NB4 (cell line): ENCODE results near the gene CROT.
A peak's percentile ranks its signal among the peaks of the same experiment; 100 is the strongest.

Experiments used
- DNase-seq: peaks from one replicate; pipeline ENCODE4 v3.0.0; 2010; ENCODE audit warnings: low read depth
- H3K4me3 ChIP-seq: one replicate; pipeline ENCODE4 v1.5.1; 2011; ENCODE audit warnings: mild to moderate bottlenecking, low read depth, low read length, moderate library complexity
- MYC ChIP-seq: IDR thresholded peaks from 2 replicates; pipeline ENCODE4 v1.6.1; 2011; ENCODE audit warnings: low read depth, low read length
- POLR2A ChIP-seq: IDR thresholded peaks from 2 replicates; pipeline ENCODE4 v1.6.1; 2011; ENCODE audit warnings: mild to moderate bottlenecking; ENCODE audit not compliant: insufficient read length; ENCODE audit errors: extremely low read depth
- TF ChIP-seq, protein P1 (sequence below): IDR thresholded peaks from 2 replicates; pipeline ENCODE4 v1.6.1; 2011; ENCODE audit warnings: low read depth, low read length
- TF ChIP-seq, protein P2 (sequence below): IDR thresholded peaks from one replicate; pipeline ENCODE4 v1.5.1; 2012; ENCODE audit warnings: low read depth, low read length

CROT gene

DNA sequence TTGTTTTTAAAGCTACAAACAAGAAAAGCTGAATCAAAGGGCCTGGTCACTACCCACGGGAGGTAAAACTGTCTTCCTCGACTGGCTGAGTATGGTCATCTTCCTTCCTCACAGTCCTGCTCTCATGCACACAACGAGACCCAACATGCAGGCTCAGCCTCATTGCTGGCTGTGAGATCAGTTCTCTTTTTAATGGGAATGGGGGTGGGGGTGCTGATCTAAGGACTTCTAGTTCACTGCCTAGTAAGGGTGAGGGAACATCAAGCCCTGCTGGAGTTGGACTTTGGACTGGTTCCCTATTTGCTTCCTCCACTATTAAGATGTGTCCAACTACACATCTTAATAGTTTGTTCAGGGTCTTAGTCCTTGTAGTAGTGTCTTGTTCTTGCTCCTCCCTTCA is 81.8 kb downstream of the CROT start:
- no peak overlapping the region for H3K4me3 ChIP-seq
- TF ChIP-seq, protein P1, sequence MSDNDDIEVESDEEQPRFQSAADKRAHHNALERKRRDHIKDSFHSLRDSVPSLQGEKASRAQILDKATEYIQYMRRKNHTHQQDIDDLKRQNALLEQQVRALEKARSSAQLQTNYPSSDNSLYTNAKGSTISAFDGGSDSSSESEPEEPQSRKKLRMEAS, result no peak
- TF ChIP-seq, protein P2, sequence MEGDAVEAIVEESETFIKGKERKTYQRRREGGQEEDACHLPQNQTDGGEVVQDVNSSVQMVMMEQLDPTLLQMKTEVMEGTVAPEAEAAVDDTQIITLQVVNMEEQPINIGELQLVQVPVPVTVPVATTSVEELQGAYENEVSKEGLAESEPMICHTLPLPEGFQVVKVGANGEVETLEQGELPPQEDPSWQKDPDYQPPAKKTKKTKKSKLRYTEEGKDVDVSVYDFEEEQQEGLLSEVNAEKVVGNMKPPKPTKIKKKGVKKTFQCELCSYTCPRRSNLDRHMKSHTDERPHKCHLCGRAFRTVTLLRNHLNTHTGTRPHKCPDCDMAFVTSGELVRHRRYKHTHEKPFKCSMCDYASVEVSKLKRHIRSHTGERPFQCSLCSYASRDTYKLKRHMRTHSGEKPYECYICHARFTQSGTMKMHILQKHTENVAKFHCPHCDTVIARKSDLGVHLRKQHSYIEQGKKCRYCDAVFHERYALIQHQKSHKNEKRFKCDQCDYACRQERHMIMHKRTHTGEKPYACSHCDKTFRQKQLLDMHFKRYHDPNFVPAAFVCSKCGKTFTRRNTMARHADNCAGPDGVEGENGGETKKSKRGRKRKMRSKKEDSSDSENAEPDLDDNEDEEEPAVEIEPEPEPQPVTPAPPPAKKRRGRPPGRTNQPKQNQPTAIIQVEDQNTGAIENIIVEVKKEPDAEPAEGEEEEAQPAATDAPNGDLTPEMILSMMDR, result no peak
- no peak for TF ChIP-seq MYC
- TF ChIP-seq POLR2A, result no peak
- no peak for DNase-seq

DNA sequence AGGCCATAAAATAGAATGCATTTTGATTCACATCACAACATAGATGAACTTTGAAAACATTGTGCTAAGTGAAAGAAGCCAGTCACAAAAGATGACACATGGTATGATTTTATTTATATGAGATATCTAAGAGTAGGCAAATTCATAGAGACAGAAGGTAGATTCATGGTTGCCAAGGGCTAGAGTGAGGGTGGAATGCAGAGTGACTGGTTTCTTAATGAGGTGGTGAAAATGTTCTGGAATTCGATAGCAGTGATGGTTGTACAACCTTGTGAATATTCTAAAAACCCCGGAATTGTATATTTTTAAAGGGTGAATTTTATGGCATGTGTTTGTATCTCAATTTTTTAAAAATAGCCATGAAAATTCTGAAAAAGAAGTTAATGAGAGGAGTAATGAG is 87.1 kb downstream of the CROT start:
- no peak overlapping the region for H3K4me3 ChIP-seq
- no peak for TF ChIP-seq MYC
- DNase-seq, result no peak

DNA sequence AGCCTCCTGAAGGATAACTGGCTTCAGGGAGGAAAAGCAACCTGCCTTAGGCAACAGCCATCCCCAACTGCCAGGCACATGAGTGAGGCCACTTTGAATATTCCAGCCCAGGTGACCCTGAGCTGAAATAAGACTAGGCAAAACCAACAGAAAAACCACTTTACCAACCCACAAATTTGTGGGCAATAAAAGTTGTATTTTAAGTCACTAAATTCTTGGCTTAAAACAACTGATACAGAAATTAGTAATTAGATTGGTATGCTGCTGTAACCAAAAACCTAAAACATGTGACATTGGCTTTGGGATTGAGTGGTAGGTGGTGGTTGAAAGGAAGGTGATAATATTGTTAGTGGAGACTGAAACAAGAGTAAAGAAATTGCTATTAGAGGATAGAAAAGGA is 90.1 kb downstream of the CROT start:
- DNase-seq, result no peak
- TF ChIP-seq, protein P1, result no peak
- TF ChIP-seq MYC (no peak), POLR2A (no peak)
- TF ChIP-seq, protein P2, result no peak
- no peak overlapping the region for H3K4me3 ChIP-seq

DNA sequence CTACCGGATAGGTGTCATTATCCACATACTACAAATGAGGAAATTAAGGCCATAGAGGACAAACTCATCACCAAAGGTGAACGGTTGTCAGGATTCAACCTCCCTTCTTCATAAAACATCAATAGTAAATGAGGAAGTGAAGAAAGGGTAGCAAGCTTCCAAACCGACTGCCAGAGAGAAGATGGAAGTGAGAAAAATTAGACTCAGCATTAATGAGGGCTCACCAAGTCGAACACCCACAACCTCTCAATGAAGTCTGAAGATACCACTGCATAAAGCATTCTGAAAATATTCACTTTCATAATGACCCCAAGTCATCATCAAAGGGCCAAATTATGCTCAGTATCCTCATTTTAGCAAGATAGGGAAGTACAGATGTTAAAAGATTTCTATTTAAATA is 100.4 kb downstream of the CROT start:
- peak; percentile 9 for DNase-seq
- TF ChIP-seq POLR2A, result no peak
- TF ChIP-seq, protein P2, result no peak
- TF ChIP-seq MYC, result no peak
- TF ChIP-seq, protein P1, result no peak
- H3K4me3 ChIP-seq, result no peak overlapping the region

DNA sequence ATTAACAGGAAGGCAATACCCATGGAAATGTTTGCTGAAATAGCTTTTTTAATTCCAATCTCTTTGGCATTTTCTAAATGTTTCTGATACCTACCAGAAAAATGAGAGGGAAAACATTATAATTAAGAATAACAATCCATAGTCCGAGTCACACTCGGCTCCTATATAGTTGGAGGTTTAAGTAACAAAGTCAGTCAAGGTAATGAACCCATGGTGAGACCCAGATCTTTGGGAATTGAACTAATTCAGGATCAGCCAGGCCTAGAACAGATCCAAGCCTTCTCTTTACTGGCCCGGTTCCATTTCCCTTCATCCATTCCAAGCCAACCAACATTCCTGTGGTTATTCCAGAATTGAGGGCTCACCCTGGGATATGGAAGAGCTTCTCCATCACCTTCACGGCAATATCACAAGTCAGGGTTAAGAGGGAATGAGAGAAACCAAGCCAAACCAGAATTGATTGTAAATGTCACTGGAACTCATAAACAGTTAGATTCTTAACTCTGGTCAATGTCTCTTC is 101.7 kb downstream of the CROT start:
- H3K4me3 ChIP-seq, result no peak overlapping the region
- DNase-seq, result no peak
- TF ChIP-seq, protein P2, result no peak
- TF ChIP-seq, protein P1, result no peak
- TF ChIP-seq POLR2A (no peak), MYC (no peak)

DNA sequence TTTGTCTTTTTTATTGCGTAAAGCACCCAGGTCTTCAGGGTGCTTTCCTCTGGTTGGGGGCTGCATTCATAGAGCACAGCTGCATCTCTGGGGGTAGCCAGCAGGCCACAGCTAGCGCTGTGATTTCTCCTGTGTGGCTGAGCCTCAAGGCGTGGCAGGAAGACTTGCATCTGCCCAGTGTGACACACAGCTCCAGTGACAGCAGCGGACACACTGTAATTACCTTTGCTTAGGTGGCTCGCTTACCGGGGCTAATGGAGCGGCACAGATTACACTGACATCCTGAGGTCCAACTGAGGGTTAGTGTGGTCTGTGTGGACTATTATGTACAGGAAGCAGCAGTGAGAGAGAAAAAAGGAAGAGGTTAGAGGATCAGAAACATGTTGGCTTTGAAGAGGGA is 102.9 kb downstream of the CROT start:
- TF ChIP-seq MYC (no peak), POLR2A (no peak)
- TF ChIP-seq, protein P1, result no peak
- TF ChIP-seq, protein P2, result no peak
- H3K4me3 ChIP-seq, result no peak overlapping the region
- no peak for DNase-seq
